ENCODE data around the gene NCKAP5. TPM values are rescaled to one million over a fixed set of nuclear protein-coding genes. Genes with fewer than 3 reads are reported as not detected.

The NCKAP5 gene
- total and polyA plus RNA-seq, 2 of the 8 experiments (the other 6 are each of a cell fraction or from before 2014, with no cell fraction given): 0.27 to 0.86 TPM

DNA sequence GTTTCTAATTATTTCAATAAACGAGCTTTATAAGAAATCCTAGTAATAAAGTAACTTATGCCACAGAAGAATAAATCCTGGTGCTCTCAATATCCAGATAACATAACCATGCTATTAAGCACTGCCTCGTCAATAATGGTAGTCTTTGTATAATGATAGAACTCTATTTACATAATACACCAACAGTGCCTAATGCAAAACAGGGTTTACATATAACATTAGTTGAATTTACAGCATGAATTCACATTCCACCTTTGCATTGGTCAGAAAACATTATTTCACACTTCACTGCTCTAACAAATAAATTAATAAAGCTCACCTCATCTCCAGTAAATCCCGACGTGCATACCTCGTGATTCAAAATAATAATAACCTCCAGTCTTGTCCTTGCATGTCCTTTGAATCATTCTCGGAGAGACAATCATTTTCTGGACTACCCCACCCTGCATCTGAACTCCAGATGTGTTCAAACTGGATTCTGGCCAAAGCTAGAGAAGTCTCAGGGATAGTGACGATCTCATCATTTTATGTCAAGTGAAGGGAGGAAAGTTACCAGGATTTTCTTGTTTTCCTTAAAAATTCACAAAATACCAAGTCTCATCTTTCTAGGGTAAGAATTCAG, 189.2 kb downstream of the NCKAP5 start:
- Histone ChIP-seq H3K79me2 (ENCODE audit: control insufficient read depth in 1 of 2, insufficient read depth in 2 of 2, low read length in 2 of 2) (no peaks in the 10 kb centered on the region), H3K9me3 (ENCODE audit: insufficient read depth in 2 of 2, low read depth in 1 of 2, low read length in 1 of 2) (no peaks in the 10 kb centered on the region), H2AK5ac (ENCODE audit: low read depth, low read length) (no peak overlapping the region), H3K36me3 (ENCODE audit: control insufficient read depth in 2 of 4, insufficient read depth in 4 of 4, low read length in 3 of 4) (no peaks in the 10 kb centered on the region), H2BK120ac (replicated peaks; ENCODE audit: low read depth, low read length) (no peak overlapping the region), H3K4me2 (ENCODE audit: insufficient read depth in 1 of 2, low read depth in 2 of 2, low read length in 2 of 2) (no peak overlapping the region), H3K27ac (ENCODE audit: low read depth, low read length) (no peak overlapping the region), H3K23me2 (ENCODE audit: low read depth, low read length) (no peaks in the 10 kb centered on the region; the same call in 1 of the 2 replicates), H3K9ac (replicated peaks in 1 of 4; ENCODE audit: extremely low read depth in 1 of 4, low read depth in 3 of 4, low read length in 3 of 4) (no peak overlapping the region), H3K18ac (ENCODE audit: extremely low read depth, low read length) (no peak overlapping the region), H3K4ac (replicated peaks; ENCODE audit: insufficient read length, low read depth, low read length) (no peak overlapping the region), H2BK15ac (ENCODE audit: low read length) (no peak overlapping the region), H4K20me1 (replicated peaks in 1 of 2; ENCODE audit: control insufficient read depth in 1 of 2, insufficient read depth in 2 of 2, low read length in 2 of 2) (no peaks in the 10 kb centered on the region), H2BK20ac (ENCODE audit: low read length) (no peak overlapping the region), H3K56ac (replicated peaks; ENCODE audit: insufficient read length, low read depth, low read length) (no peak overlapping the region), H2BK5ac (ENCODE audit: low read depth, low read length) (no peak overlapping the region), H3K23ac (ENCODE audit: insufficient read length) (no peak overlapping the region), H2AFZ (ENCODE audit: low read length) (no peak overlapping the region), H3K4me3 (ENCODE audit: extremely low read depth in 1 of 4, insufficient read depth in 2 of 4, low read depth in 3 of 4, low read length in 4 of 4) (no peak overlapping the region), H4K8ac (ENCODE audit: extremely low read depth, insufficient read depth, low read length) (no peak overlapping the region), H3K27me3 (replicated peaks in 1 of 4; ENCODE audit: control insufficient read depth in 3 of 4, extremely low read depth in 1 of 4, insufficient read depth in 3 of 4, low read length in 3 of 4) (no peaks in the 10 kb centered on the region), H3K4me1 (replicated peaks in 1 of 4; ENCODE audit: control insufficient read depth in 3 of 4, insufficient read depth in 4 of 4, low read length in 3 of 4) (peaks cover 0 to 8% (median 3%) of the 10 kb centered on the region in 4 experiments; a peak in 4 of 7 replicates), H2BK12ac (ENCODE audit: low read depth, low read length) (no peak overlapping the region), H4K91ac (replicated peaks; ENCODE audit: insufficient read length, low read length) (no peak overlapping the region), H3K79me1 (ENCODE audit: low read depth, low read length) (no peaks in the 10 kb centered on the region), H3K14ac (ENCODE audit: insufficient read length) (no peak overlapping the region), H4K5ac (ENCODE audit: insufficient read length, low read depth, low read length) (no peak overlapping the region)
- WGBS, 2 experiments (ENCODE audit: extremely low coverage in 1 of 2, insufficient coverage in 1 of 2, insufficient read length in 1 of 2, insufficient replicate concordance in 2 of 2, low coverage in 1 of 2, low lambda C conversion rate in 2 of 2, missing lambda C conversion rate in 1 of 2): 91% methylated on average over 7 of the region's 7 CpGs; no CpG with 5 or more reads in 1 of the 2 experiments
- ChIA-PET CTCF (ENCODE audit: partially characterized antibody) (no interaction called here), POLR2A (ENCODE audit: partially characterized antibody) (interaction anchor here (1.1 kb wide), 1 partner anchor 33 kb away, joined by 3 read pairs; no protein-coding TSS in a partner anchor)
- DNase-seq (ENCODE audit: low read depth in 1 of 2, low spot score in 2 of 2): no peak
- no peak for FAIRE-seq
- no peak for TF ChIP-seq BCL11A (IDR thresholded peaks at IDR 0.05; ENCODE audit: low read depth in 2 of 2, low read length in 2 of 2)
- no peak for TF ChIP-seq POLR2A (IDR thresholded peaks at IDR 0.05; ENCODE audit: control extremely low read depth in 1 of 2, low read depth in 2 of 2, low read length in 2 of 2)
- no peak for TF ChIP-seq YY1 (IDR thresholded peaks at IDR 0.05; ENCODE audit: low read depth, low read length)
- no peak for TF ChIP-seq EGR1 (IDR thresholded peaks at IDR 0.05; ENCODE audit: borderline replicate concordance, low read depth, low read length)
- no peak for TF ChIP-seq CHD2 (IDR thresholded peaks at IDR 0.05; ENCODE audit: low read length)
- TF ChIP-seq TEAD4 (IDR thresholded peaks at IDR 0.05; ENCODE audit: low read depth, low read length): no peak
